Measurements from ENCODE around the gene NRIP1. TPM values are rescaled to one million over a fixed set of nuclear protein-coding genes. Genes with fewer than 3 reads are reported as not detected.

NRIP1 gene
- total RNA-seq, 1 donor from 2014 or later: 30.9 TPM

GRCh38 chr21:15094706-15095105, 29.9 kb upstream of the NRIP1 start:
- Histone ChIP-seq H3K9me3 (no peaks in the 10 kb centered on the region), H3K4me1 (no peaks in the 10 kb centered on the region), H3K4me3 (no peak overlapping the region), H3K36me3 (no peaks in the 10 kb centered on the region), H3K27ac (no peak overlapping the region), H3K27me3 (no peaks in the 10 kb centered on the region)
- DNase-seq (ENCODE audit: extremely low spot score in 2 of 2): no peak
- TF ChIP-seq POLR2AphosphoS5 (IDR thresholded peaks at IDR 0.05; ENCODE audit: insufficient read depth in 1 of 2, low read depth in 1 of 2): no peak
- TF ChIP-seq POLR2A (IDR thresholded peaks at IDR 0.05): no peak
- TF ChIP-seq CTCF (IDR thresholded peaks at IDR 0.05): no peak
- intact Hi-C loops (cut with DNase I): no loop called here

- no peaks in the 10 kb centered on the region for H3K36me3 ChIP-seq
- no peaks in the 10 kb centered on the region for H3K4me1 ChIP-seq
- no peak overlapping the region for H3K27ac ChIP-seq
- no peaks in the 10 kb centered on the region for H3K27me3 ChIP-seq
- no peaks in the 10 kb centered on the region for H3K9me3 ChIP-seq
- no peak overlapping the region for H3K4me3 ChIP-seq
- TF ChIP-seq POLR2AphosphoS5 (IDR thresholded peaks at IDR 0.05; ENCODE audit: insufficient read depth in 1 of 2, low read depth in 1 of 2): no peak
- no peak for TF ChIP-seq POLR2A (IDR thresholded peaks at IDR 0.05)
- TF ChIP-seq CTCF (IDR thresholded peaks at IDR 0.05): no peak
- DNase-seq (ENCODE audit: extremely low spot score in 2 of 2): no peak
- intact Hi-C loops (cut with DNase I): no loop called here
These were observed 28.4 kb upstream of the NRIP1 start for GRCh38 chr21:15093216-15093615.

GRCh38 chr21:15092745-15093144, 27.9 kb upstream of the NRIP1 start:
- Histone ChIP-seq H3K36me3 (no peaks in the 10 kb centered on the region), H3K27ac (no peak overlapping the region), H3K4me3 (no peak overlapping the region), H3K27me3 (no peaks in the 10 kb centered on the region), H3K9me3 (no peaks in the 10 kb centered on the region), H3K4me1 (no peaks in the 10 kb centered on the region)
- no peak for TF ChIP-seq POLR2AphosphoS5 (IDR thresholded peaks at IDR 0.05; ENCODE audit: insufficient read depth in 1 of 2, low read depth in 1 of 2)
- no peak for TF ChIP-seq POLR2A (IDR thresholded peaks at IDR 0.05)
- no peak for TF ChIP-seq CTCF (IDR thresholded peaks at IDR 0.05)
- no peak for DNase-seq (ENCODE audit: extremely low spot score in 2 of 2)
- intact Hi-C loops (cut with DNase I): no loop called here

GRCh38 chr21:15090390-15090789, 25.6 kb upstream of the NRIP1 start:
- intact Hi-C loops (cut with DNase I): no loop called here
- Histone ChIP-seq H3K4me1 (no peaks in the 10 kb centered on the region), H3K27me3 (no peaks in the 10 kb centered on the region), H3K27ac (no peak overlapping the region), H3K4me3 (no peak overlapping the region), H3K36me3 (no peaks in the 10 kb centered on the region), H3K9me3 (no peaks in the 10 kb centered on the region)
- DNase-seq (ENCODE audit: extremely low spot score in 2 of 2): no peak
- no peak for TF ChIP-seq POLR2A (IDR thresholded peaks at IDR 0.05)

GRCh38 chr21:15088488-15088887, 23.7 kb upstream of the NRIP1 start:
- H3K27me3 ChIP-seq: no peaks in the 10 kb centered on the region
- no peaks in the 10 kb centered on the region for H3K36me3 ChIP-seq
- intact Hi-C loops (cut with DNase I): no loop called here
- H3K9me3 ChIP-seq: no peaks in the 10 kb centered on the region
- TF ChIP-seq POLR2AphosphoS5 (IDR thresholded peaks at IDR 0.05; ENCODE audit: insufficient read depth in 1 of 2, low read depth in 1 of 2): no peak
- TF ChIP-seq CTCF (IDR thresholded peaks at IDR 0.05): no peak
- TF ChIP-seq POLR2A (IDR thresholded peaks at IDR 0.05): no peak
- H3K4me3 ChIP-seq: no peak overlapping the region
- no peaks in the 10 kb centered on the region for H3K4me1 ChIP-seq
- H3K27ac ChIP-seq: no peak overlapping the region
- DNase-seq (ENCODE audit: extremely low spot score in 2 of 2): no peak

GRCh38 chr21:15084668-15085067, 19.9 kb upstream of the NRIP1 start:
- no peak for DNase-seq (ENCODE audit: extremely low spot score in 2 of 2)
- H3K36me3 ChIP-seq: no peaks in the 10 kb centered on the region
- TF ChIP-seq POLR2AphosphoS5 (IDR thresholded peaks at IDR 0.05; ENCODE audit: insufficient read depth in 1 of 2, low read depth in 1 of 2) (no peak), POLR2A (IDR thresholded peaks at IDR 0.05) (no peak), CTCF (IDR thresholded peaks at IDR 0.05) (no peak)
- no peaks in the 10 kb centered on the region for H3K9me3 ChIP-seq
- no peaks in the 10 kb centered on the region for H3K4me1 ChIP-seq
- no peaks in the 10 kb centered on the region for H3K27me3 ChIP-seq
- H3K27ac ChIP-seq: no peak overlapping the region
- intact Hi-C loops (cut with DNase I): no loop called here
- H3K4me3 ChIP-seq: no peak overlapping the region

Data from vagina (tissue), 2 donors.